Kidney (tissue), 14 donors: ENCODE measurements around the gene DNAAF8. TPM values are rescaled to one million over a fixed set of nuclear protein-coding genes. Genes with fewer than 3 reads are reported as not detected.

Experiments used
- DNase-seq, 5 donors: peaks; one replicate each; pipeline ENCODE4 v3.0.0-alpha.2; 2013 to 2020
- FAIRE-seq: peaks from 2 replicates; lab custom pipeline; 2012; peaks lifted over from hg19 to GRCh38; lab: Jason Lieb, UNC
- H3K27ac ChIP-seq, 2 donors: one replicate each; pipeline ENCODE4 v1.7.0; 2013; ENCODE audit warnings: low read depth in 2 of 2, low read length in 2 of 2, inconsistent platforms in 1 of 2
- H3K27me3 ChIP-seq: one replicate; pipeline ENCODE4 v1.7.1; 2013; ENCODE audit warnings: low read length, inconsistent platforms; ENCODE audit not compliant: control insufficient read depth, insufficient read depth
- H3K36me3 ChIP-seq, 3 donors: one replicate each; pipeline versions ENCODE4 v1.7.0 to v1.7.1; 2013; ENCODE audit warnings: low read length in 3 of 3, control low read depth in 1 of 3, inconsistent platforms in 1 of 3; ENCODE audit not compliant: insufficient read depth in 3 of 3, control insufficient read depth in 2 of 3
- H3K4me1 ChIP-seq, 3 donors: one replicate each; pipeline versions ENCODE4 v1.7.0 to v1.7.1; 2013; ENCODE audit warnings: low read length in 3 of 3, inconsistent platforms in 1 of 3, low read depth in 1 of 3; ENCODE audit not compliant: control insufficient read depth in 2 of 3, insufficient read depth in 2 of 3
- H3K4me3 ChIP-seq, 3 donors: one replicate each; pipeline versions ENCODE4 v1.7.0 to v1.8.1; 2013; ENCODE audit warnings: low read length in 3 of 3, control low read depth in 1 of 3, inconsistent platforms in 1 of 3
- H3K9ac ChIP-seq, 3 donors: one replicate each; pipeline versions ENCODE4 v1.7.0 to v1.7.1; 2013; ENCODE audit warnings: low read length in 3 of 3, control low read depth in 1 of 3, inconsistent platforms in 1 of 3
- H3K9me3 ChIP-seq, 3 donors: one replicate each; pipeline versions ENCODE4 v1.7.0 to v1.7.1; 2013; ENCODE audit warnings: low read length in 3 of 3, control low read depth in 1 of 3, inconsistent platforms in 1 of 3; ENCODE audit not compliant: control insufficient read depth in 2 of 3, insufficient read depth in 1 of 3
- intact Hi-C: fragments of 100-400 bp; cut with DNase I; formaldehyde crosslinking; loops from one replicate; pipeline ENCODE4 v1.11.1; 2022
- polyA plus RNA-seq: library from polyadenylated mRNA; stranded (reverse); fragments of 350-450 nt; fragmentation: Illumina TruSeq; extraction: RNeasy Lipid Tissue Mini Kit (QIAGEN cat#74804); gene quantifications from one replicate; pipeline ENCODE4 v1.2.3, GENCODE V29; 2014; ENCODE audit warnings: low read depth, low replicate concordance; ENCODE audit not compliant: insufficient read depth
- total RNA-seq: library from RNA; stranded (reverse); fragmentation: NEBNext Ultra II Directional; extraction: Animal tissue kit (Norgen Biotek cat#: 25700); gene quantifications from one replicate; pipeline ENCODE4 v1.2.1, GENCODE V29; 2021
- TF ChIP-seq, protein P1 (sequence below): IDR thresholded peaks from 3 replicates; pipeline ENCODE4 v1.5.1; 2012; ENCODE audit warnings: mild to moderate bottlenecking, moderate library complexity, borderline replicate concordance; ENCODE audit not compliant: insufficient read depth; ENCODE audit errors: extremely low read depth
- donor health status: control.
- donor health status: control.
- donor health status: control.
- donor health status: control.
- donor health status: control.
- donor health status: DM: yes; HTN: yes; CAD: no.
- donor health status: Normal renal cell carcinoma (clear cell type).

DNAAF8 gene
- total and polyA plus RNA-seq, 2 donors from 2014 or later = 1.8 to 4.0 TPM

DNA sequence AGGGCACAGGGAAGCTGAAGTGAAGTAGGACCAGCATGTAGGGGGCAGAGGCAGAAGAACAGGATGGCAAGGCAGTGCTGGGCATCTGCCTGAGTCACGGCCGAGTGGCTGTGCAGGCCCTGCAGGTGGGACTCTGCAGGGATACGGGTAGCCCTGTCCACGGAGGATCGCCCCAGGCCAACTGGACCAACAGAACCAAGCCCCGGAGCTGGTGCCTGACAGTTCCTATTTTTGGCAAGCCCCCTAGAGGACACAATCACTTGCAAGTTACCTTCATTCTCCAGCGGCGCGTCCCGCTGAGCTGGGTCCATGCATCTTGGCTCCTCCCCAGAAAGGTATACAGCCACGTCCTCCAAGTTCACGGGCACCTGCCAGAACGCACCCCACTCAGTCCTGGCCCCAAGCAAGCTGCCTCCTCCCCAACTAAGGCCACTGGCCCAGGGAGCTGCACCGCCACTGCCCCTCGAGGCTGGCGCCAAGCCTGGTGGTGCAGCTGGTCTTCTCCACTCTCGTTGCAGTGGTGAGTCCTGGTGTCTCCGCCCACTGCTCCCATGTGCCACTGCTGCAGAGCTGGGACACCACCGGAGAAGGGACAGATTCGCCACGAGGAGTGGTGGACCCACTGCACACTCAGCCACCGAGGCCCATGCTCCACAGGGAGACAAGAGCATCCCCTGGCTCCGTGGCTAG lies 26.0 kb downstream of the DNAAF8 start:
- Histone ChIP-seq H3K4me1 (peaks cover 0 to 3% (median 0%) of the 10 kb centered on the region in 3 donors), H3K9me3 (peaks cover 0 to 2% (median 0%) of the 10 kb centered on the region in 3 donors), H3K36me3 (peaks cover 3 to 36% (median 19%) of the 10 kb centered on the region in 3 donors), H3K27me3 (no peaks in the 10 kb centered on the region), H3K27ac (no peak overlapping the region), H3K4me3 (no peak overlapping the region), H3K9ac (no peak overlapping the region)
- intact Hi-C loops = no loop called here
- FAIRE-seq (no peak), DNase-seq (no peak)
- TF ChIP-seq, protein P1, sequence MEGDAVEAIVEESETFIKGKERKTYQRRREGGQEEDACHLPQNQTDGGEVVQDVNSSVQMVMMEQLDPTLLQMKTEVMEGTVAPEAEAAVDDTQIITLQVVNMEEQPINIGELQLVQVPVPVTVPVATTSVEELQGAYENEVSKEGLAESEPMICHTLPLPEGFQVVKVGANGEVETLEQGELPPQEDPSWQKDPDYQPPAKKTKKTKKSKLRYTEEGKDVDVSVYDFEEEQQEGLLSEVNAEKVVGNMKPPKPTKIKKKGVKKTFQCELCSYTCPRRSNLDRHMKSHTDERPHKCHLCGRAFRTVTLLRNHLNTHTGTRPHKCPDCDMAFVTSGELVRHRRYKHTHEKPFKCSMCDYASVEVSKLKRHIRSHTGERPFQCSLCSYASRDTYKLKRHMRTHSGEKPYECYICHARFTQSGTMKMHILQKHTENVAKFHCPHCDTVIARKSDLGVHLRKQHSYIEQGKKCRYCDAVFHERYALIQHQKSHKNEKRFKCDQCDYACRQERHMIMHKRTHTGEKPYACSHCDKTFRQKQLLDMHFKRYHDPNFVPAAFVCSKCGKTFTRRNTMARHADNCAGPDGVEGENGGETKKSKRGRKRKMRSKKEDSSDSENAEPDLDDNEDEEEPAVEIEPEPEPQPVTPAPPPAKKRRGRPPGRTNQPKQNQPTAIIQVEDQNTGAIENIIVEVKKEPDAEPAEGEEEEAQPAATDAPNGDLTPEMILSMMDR = no peak

DNA sequence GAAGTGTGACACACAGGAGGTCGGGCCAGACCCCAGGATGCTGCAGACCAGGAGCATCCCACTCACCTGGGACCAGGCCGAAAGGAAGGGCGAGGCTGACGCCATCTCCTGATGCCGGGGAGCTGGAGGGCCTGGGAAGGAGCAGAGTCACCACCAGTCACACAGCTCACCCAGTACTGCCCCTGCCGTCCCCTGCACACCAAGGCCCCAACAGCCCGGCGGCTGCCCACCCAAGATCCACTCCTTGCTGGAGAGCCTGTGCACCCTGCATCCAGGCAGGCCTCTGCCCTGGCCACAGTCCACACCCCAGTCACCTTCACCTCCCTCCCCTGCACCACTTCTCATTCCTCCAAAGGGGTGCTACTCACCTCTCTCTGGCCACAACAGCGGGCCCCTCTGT lies 27.9 kb downstream of the DNAAF8 start:
- intact Hi-C loops = no loop called here
- FAIRE-seq = no peak
- H3K36me3 ChIP-seq = peaks cover 0 to 36% (median 15%) of the 10 kb centered on the region in 3 donors

DNA sequence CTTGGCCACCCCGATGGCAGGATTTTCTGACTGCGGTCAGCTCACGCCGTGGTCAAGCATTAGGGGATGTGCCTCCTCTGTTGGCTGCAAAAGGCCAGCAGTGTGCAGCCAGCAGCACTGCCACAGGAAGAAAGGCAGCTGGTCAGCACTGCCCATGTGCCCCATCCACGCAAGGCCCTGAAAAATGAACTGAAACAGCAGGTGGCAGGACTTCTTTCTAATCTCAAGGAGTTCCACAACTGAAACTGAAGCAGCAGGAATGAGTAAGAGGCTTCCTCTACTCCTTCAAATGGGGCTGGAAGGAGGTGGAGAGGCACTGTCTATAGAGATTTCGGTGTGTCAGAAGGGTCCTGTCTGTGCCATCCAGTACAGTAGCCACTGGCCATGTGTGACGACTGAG lies 29.5 kb downstream of the DNAAF8 start:
- Histone ChIP-seq H3K4me3 (no peak overlapping the region), H3K9ac (no peak overlapping the region), H3K9me3 (no peaks in the 10 kb centered on the region), H3K4me1 (peaks cover 0 to 14% (median under 1%) of the 10 kb centered on the region in 3 donors), H3K36me3 (peaks cover 0 to 32% (median 15%) of the 10 kb centered on the region in 3 donors), H3K27ac (no peak overlapping the region), H3K27me3 (no peaks in the 10 kb centered on the region)
- intact Hi-C loops = no loop called here
- TF ChIP-seq, protein P1 = no peak
- FAIRE-seq (no peak), DNase-seq (no peak)

More for the DNA sequence above, 27.9 kb downstream of the DNAAF8 start:
- TF ChIP-seq, protein P1 = no peak
- DNase-seq = no peak
- no peak overlapping the region for H3K4me3 ChIP-seq
- no peaks in the 10 kb centered on the region for H3K27me3 ChIP-seq
- H3K4me1 ChIP-seq = peaks cover 0 to 14% (median 0%) of the 10 kb centered on the region in 3 donors
- no peak overlapping the region for H3K27ac ChIP-seq
- H3K9ac ChIP-seq = no peak overlapping the region
- H3K9me3 ChIP-seq = no peaks in the 10 kb centered on the region
